ENCODE results near the gene FEZF2. TPM values are rescaled to one million over a fixed set of nuclear protein-coding genes. Genes with fewer than 3 reads are reported as not detected.
A peak's percentile ranks its signal among the peaks of the same experiment; 100 is the strongest.

Gene FEZF2
- total RNA-seq, 1 donor from 2014 or later = not detected

GRCh38 chr3:62376906-62377877 is 3.8 kb upstream of the FEZF2 start:
- Histone ChIP-seq H3K36me3 (no peaks in the 10 kb centered on the region), H3K4me3 (no peak overlapping the region), H3K27me3 (ENCODE audit: low read depth) (peaks cover 100% of the 10 kb centered on the region), H3K9me3 (replicated peaks) (no peaks in the 10 kb centered on the region), H3K4me1 (peaks cover 30% of the 10 kb centered on the region), H3K27ac (replicated peaks) (no peak overlapping the region)
- no peak for TF ChIP-seq CTCF (IDR thresholded peaks at IDR 0.05; ENCODE audit: borderline replicate concordance)
- intact Hi-C loops (cut with micrococcal nuclease) = no loop called here
- no peak for DNase-seq

GRCh38 chr3:62376454-62376720 is 3.0 kb upstream of the FEZF2 start:
- intact Hi-C loops (cut with micrococcal nuclease) = no loop called here
- Histone ChIP-seq H3K4me3 (no peak overlapping the region), H3K9me3 (replicated peaks) (no peaks in the 10 kb centered on the region), H3K27me3 (ENCODE audit: low read depth) (peaks cover 100% of the 10 kb centered on the region), H3K27ac (replicated peaks) (no peak overlapping the region), H3K4me1 (peaks cover 37% of the 10 kb centered on the region), H3K36me3 (no peaks in the 10 kb centered on the region)
- no peak for TF ChIP-seq CTCF (IDR thresholded peaks at IDR 0.05; ENCODE audit: borderline replicate concordance)
- no peak for DNase-seq

GRCh38 chr3:62375655-62376453 is 2.5 kb upstream of the FEZF2 start:
- intact Hi-C loops (cut with micrococcal nuclease) = no loop called here
- H3K27ac ChIP-seq (replicated peaks) = no peak overlapping the region
- H3K4me1 ChIP-seq = peaks cover 42% of the 10 kb centered on the region
- no peak overlapping the region for H3K4me3 ChIP-seq
- no peaks in the 10 kb centered on the region for H3K9me3 ChIP-seq (replicated peaks)
- peaks cover 100% of the 10 kb centered on the region for H3K27me3 ChIP-seq (ENCODE audit: low read depth)
- no peak for TF ChIP-seq CTCF (IDR thresholded peaks at IDR 0.05; ENCODE audit: borderline replicate concordance)
- no peaks in the 10 kb centered on the region for H3K36me3 ChIP-seq
- no peak for DNase-seq

GRCh38 chr3:62374341-62375218 is 1.2 kb upstream of the FEZF2 start:
- peaks cover 55% of the 10 kb centered on the region for H3K4me1 ChIP-seq
- H3K9me3 ChIP-seq (replicated peaks) = no peaks in the 10 kb centered on the region
- H3K36me3 ChIP-seq = no peaks in the 10 kb centered on the region
- DNase-seq = no peak
- no peak overlapping the region for H3K27ac ChIP-seq (replicated peaks)
- peak overlapping the region; percentile 47 for H3K4me3 ChIP-seq
- intact Hi-C loops (cut with micrococcal nuclease) = no loop called here
- TF ChIP-seq CTCF (IDR thresholded peaks at IDR 0.05; ENCODE audit: borderline replicate concordance) = no peak
- peaks cover 100% of the 10 kb centered on the region for H3K27me3 ChIP-seq (ENCODE audit: low read depth)

- Histone ChIP-seq H3K4me3 (peak overlapping the region; percentile 47), H3K4me1 (peaks cover 62% of the 10 kb centered on the region), H3K36me3 (no peaks in the 10 kb centered on the region), H3K27me3 (ENCODE audit: low read depth) (peaks cover 100% of the 10 kb centered on the region), H3K27ac (replicated peaks) (no peak overlapping the region), H3K9me3 (replicated peaks) (no peaks in the 10 kb centered on the region)
- intact Hi-C loops (cut with micrococcal nuclease) = no loop called here
- no peak for DNase-seq
- no peak for TF ChIP-seq CTCF (IDR thresholded peaks at IDR 0.05; ENCODE audit: borderline replicate concordance)
These were observed 474 bp upstream of the FEZF2 start for GRCh38 chr3:62373714-62374333.
